ENCODE data around the gene EXOC3L2. TPM values are rescaled to one million over a fixed set of nuclear protein-coding genes. Genes with fewer than 3 reads are reported as not detected.

Gene EXOC3L2
- total RNA-seq, 4 donors from 2014 or later: 0.42 to 3.6 (median 2.5) TPM

GRCh38 chr19:45283443-45284033, 38.3 kb upstream of the EXOC3L2 start:
- no peak overlapping the region for H3K4me3 ChIP-seq
- no peaks in the 10 kb centered on the region for H3K9me3 ChIP-seq
- H3K27ac ChIP-seq (replicated peaks in 1 of 4): no peak overlapping the region
- intact Hi-C loops (cut with DNase I): no loop called here
- H3K27me3 ChIP-seq: no peaks in the 10 kb centered on the region
- DNase-seq (ENCODE audit: extremely low spot score): no peak
- H3K36me3 ChIP-seq: peaks cover 37 to 92% (median 64%) of the 10 kb centered on the region in 4 donors
- TF ChIP-seq POLR2AphosphoS5 (IDR thresholded peaks at IDR 0.05) (no peak), POLR2A (IDR thresholded peaks at IDR 0.05; ENCODE audit: low read depth) (no peak), EP300 (IDR thresholded peaks at IDR 0.05) (no peak)
- TF ChIP-seq, protein P1, sequence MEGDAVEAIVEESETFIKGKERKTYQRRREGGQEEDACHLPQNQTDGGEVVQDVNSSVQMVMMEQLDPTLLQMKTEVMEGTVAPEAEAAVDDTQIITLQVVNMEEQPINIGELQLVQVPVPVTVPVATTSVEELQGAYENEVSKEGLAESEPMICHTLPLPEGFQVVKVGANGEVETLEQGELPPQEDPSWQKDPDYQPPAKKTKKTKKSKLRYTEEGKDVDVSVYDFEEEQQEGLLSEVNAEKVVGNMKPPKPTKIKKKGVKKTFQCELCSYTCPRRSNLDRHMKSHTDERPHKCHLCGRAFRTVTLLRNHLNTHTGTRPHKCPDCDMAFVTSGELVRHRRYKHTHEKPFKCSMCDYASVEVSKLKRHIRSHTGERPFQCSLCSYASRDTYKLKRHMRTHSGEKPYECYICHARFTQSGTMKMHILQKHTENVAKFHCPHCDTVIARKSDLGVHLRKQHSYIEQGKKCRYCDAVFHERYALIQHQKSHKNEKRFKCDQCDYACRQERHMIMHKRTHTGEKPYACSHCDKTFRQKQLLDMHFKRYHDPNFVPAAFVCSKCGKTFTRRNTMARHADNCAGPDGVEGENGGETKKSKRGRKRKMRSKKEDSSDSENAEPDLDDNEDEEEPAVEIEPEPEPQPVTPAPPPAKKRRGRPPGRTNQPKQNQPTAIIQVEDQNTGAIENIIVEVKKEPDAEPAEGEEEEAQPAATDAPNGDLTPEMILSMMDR (IDR thresholded peaks at IDR 0.05): no peak
- WGBS: 76% methylated on average over 7 of the region's 7 CpGs
- H3K4me1 ChIP-seq: no peaks in the 10 kb centered on the region

DNA sequence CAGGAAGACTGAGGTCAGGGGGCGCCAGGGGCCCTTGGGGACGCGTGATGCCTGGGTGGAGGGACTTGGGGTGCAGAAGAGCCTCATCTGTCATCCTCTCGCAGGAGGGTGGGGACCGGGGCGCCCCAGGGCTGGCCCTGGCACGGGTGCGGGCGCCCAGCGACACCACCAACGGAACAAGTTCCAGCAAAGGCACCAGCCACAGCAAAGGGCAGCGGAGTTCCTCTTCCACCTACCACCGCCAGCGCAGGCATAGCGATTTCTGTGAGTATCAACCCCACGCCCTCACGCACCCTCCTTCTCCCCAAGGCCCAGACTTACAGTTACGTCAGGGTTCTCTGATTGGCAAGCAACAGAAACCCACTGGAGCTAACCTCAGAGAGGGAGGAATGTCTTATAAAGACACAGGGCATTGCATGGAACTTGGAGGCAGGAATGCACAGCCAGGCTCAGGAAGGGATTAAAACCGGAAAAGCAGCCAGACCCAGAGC, 35.3 kb upstream of the EXOC3L2 start:
- H3K27ac ChIP-seq (replicated peaks in 1 of 4): no peak overlapping the region
- TF ChIP-seq POLR2A (IDR thresholded peaks at IDR 0.05; ENCODE audit: low read depth) (no peak), EP300 (IDR thresholded peaks at IDR 0.05) (no peak), POLR2AphosphoS5 (IDR thresholded peaks at IDR 0.05) (no peak)
- TF ChIP-seq, protein P1 (IDR thresholded peaks at IDR 0.05): no peak
- H3K36me3 ChIP-seq: peaks cover 34 to 92% (median 69%) of the 10 kb centered on the region in 4 donors
- WGBS: 94% methylated on average over 19 of the region's 19 CpGs
- no peaks in the 10 kb centered on the region for H3K4me1 ChIP-seq
- no peaks in the 10 kb centered on the region for H3K27me3 ChIP-seq
- no peaks in the 10 kb centered on the region for H3K9me3 ChIP-seq
- H3K4me3 ChIP-seq: no peak overlapping the region
- intact Hi-C loops (cut with DNase I): no loop called here
- DNase-seq (ENCODE audit: extremely low spot score): no peak

DNA sequence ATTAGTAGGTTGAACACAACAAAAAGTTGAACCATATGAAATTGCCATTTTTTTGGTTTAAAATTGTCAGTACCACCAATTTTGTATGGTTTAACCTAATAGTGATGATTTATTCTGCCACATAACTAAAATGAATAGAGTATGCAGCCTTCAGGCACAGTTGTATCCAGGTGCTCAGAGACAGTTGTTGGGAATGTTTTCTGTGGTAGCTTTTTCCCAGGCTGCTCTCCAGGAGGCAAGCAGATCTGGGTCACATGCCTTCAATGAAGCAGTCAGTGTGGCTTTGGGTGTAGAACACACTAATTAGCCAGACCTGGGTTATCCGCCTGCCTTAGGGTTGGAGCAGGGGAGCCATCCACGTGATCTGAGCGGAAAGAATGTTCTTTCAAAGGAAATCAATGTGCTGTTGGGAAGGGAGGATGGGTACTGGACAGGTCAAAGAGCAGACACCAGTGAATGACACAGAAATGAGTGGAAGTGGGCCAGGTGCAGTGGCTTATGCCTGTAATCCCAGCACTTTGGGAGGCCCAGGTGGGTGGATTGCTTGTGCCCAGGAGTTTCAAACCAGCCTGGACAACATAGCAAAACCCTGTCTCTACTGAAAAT, 34.5 kb upstream of the EXOC3L2 start:
- TF ChIP-seq EP300 (IDR thresholded peaks at IDR 0.05) (no peak), POLR2A (IDR thresholded peaks at IDR 0.05; ENCODE audit: low read depth) (no peak), POLR2AphosphoS5 (IDR thresholded peaks at IDR 0.05) (no peak)
- TF ChIP-seq, protein P1 (IDR thresholded peaks at IDR 0.05): no peak
- Histone ChIP-seq H3K9me3 (no peaks in the 10 kb centered on the region), H3K27me3 (no peaks in the 10 kb centered on the region), H3K4me1 (no peaks in the 10 kb centered on the region), H3K27ac (replicated peaks in 1 of 4) (no peak overlapping the region), H3K4me3 (no peak overlapping the region), H3K36me3 (peaks cover 30 to 92% (median 75%) of the 10 kb centered on the region in 4 donors)
- 85% methylated on average over 2 of the region's 3 CpGs for WGBS
- intact Hi-C loops (cut with DNase I): no loop called here
- no peak for DNase-seq (ENCODE audit: extremely low spot score)

DNA sequence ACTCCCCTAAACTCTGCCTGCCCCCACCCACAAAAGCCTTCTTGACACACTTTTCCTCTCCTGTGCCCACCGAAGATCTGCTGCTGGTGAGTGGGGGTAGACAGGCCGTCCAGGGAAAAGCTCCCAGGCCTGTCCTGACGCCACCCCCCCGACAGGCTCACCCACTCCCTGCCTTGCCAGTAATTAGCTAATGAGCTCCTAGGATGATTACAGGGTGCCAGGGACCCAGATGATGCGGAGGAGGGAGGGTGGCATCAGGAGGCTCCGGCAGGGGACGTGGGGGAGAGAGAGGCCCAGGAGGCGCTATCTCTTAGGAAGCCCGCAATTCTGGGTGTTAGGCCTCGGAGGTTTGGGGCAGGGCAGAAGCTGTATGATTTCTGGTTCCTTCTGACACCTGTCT, 32.9 kb upstream of the EXOC3L2 start:
- TF ChIP-seq EP300 (IDR thresholded peaks at IDR 0.05) (no peak), POLR2AphosphoS5 (IDR thresholded peaks at IDR 0.05) (no peak), POLR2A (IDR thresholded peaks at IDR 0.05; ENCODE audit: low read depth) (no peak)
- TF ChIP-seq, protein P1 (IDR thresholded peaks at IDR 0.05): no peak
- DNase-seq (ENCODE audit: extremely low spot score): no peak
- H3K27me3 ChIP-seq: no peaks in the 10 kb centered on the region
- 89% methylated on average over 9 of the region's 10 CpGs for WGBS
- no peaks in the 10 kb centered on the region for H3K9me3 ChIP-seq
- intact Hi-C loops (cut with DNase I): no loop called here
- no peak overlapping the region for H3K27ac ChIP-seq (replicated peaks in 1 of 4)
- no peak overlapping the region for H3K4me3 ChIP-seq
- peaks cover 30 to 97% (median 86%) of the 10 kb centered on the region in 4 donors for H3K36me3 ChIP-seq
- no peaks in the 10 kb centered on the region for H3K4me1 ChIP-seq
